NCI-H345 treated with DMSO at 0.1 percent for 48 hours (cell line): ENCODE measurements around the gene RBP4.

Experiments used
- DNase-seq: peaks from one replicate; lab custom pipeline; 2025; ENCODE audit not compliant: unreplicated experiment; lab: John Stamatoyannopoulos, UW

Gene RBP4

GRCh38 chr10:93596539-93596938 lies 4.5 kb downstream of the RBP4 start:
- no peak for DNase-seq

- DNase-seq = no peak
Observed at GRCh38 chr10:93595378-93596161, 5.5 kb downstream of the RBP4 start.

GRCh38 chr10:93594518-93594917 lies 6.5 kb downstream of the RBP4 start:
- DNase-seq = no peak

- DNase-seq = no peak
Observed at GRCh38 chr10:93593749-93594148, 7.3 kb downstream of the RBP4 start.

GRCh38 chr10:93593254-93593653 lies 7.8 kb downstream of the RBP4 start:
- DNase-seq = no peak

- no peak for DNase-seq
Observed at GRCh38 chr10:93591065-93591808, 9.8 kb downstream of the RBP4 start.

- DNase-seq = no peak
Observed at GRCh38 chr10:93590638-93591037, 10.4 kb downstream of the RBP4 start.

- DNase-seq = no peak
Observed at GRCh38 chr10:93589648-93590562, 11.1 kb downstream of the RBP4 start.

- no peak for DNase-seq
Observed at GRCh38 chr10:93584445-93584844, 16.6 kb downstream of the RBP4 start.

- DNase-seq = no peak
Observed at GRCh38 chr10:93580828-93581227, 20.2 kb downstream of the RBP4 start.

GRCh38 chr10:93579985-93580711 lies 20.9 kb downstream of the RBP4 start:
- DNase-seq = no peak

- no peak for DNase-seq
Observed at GRCh38 chr10:93579089-93579488, 21.9 kb downstream of the RBP4 start.

- no peak for DNase-seq
Observed at GRCh38 chr10:93577565-93577964, 23.5 kb downstream of the RBP4 start.

- DNase-seq = no peak
Observed at GRCh38 chr10:93576888-93577287, 24.1 kb downstream of the RBP4 start.

- DNase-seq = no peak
Observed at GRCh38 chr10:93573924-93574323, 27.1 kb downstream of the RBP4 start.

GRCh38 chr10:93573051-93573909 lies 27.8 kb downstream of the RBP4 start:
- no peak for DNase-seq

- DNase-seq = no peak
Observed at GRCh38 chr10:93572606-93573005, 28.4 kb downstream of the RBP4 start.

GRCh38 chr10:93570383-93570782 lies 30.7 kb downstream of the RBP4 start:
- DNase-seq = no peak

GRCh38 chr10:93568105-93568390 lies 33.0 kb downstream of the RBP4 start:
- no peak for DNase-seq
